ENCODE results near the gene PLEKHA6. TPM values are rescaled to one million over a fixed set of nuclear protein-coding genes. Genes with fewer than 3 reads are reported as not detected.

The PLEKHA6 gene
- total RNA-seq, 1 experiment from 2014 or later: 2.1 TPM

DNA sequence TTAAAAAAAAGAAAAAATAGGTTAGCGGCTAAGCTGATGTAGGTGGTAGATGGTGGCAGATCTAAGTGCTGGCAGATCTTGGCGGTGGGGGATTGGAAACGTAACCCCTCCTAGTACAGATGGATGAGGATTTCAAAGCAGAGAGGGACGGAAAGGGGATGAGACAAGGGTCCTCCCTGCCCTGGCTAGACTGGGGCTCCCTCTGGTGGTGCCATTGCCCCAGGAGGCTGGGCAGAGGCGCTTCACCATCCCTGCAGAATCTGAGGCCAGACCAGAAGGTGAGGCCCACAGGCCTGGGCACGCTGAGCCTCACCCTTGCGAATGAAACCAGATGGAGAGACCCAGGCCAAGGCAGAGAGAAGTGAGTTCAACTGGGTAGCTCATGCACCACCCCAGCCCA is 7.0 kb upstream of the PLEKHA6 start:
- no peak overlapping the region for H2AK5ac ChIP-seq (ENCODE audit: insufficient read length, low read length)
- no peaks in the 10 kb centered on the region for H3K9me3 Mint-ChIP-seq
- DNase-seq: peak; percentile 71

More for the DNA sequence above, 7.0 kb upstream of the PLEKHA6 start:
- H3K79me1 ChIP-seq (ENCODE audit: insufficient read depth, low read depth, low read length, poor library complexity, severe bottlenecking): no peaks in the 10 kb centered on the region
- no peaks in the 10 kb centered on the region for H3K27me3 ChIP-seq (ENCODE audit: insufficient read depth, low read length)
- no peak overlapping the region for H2BK12ac ChIP-seq (ENCODE audit: insufficient read length, low read depth, low read length)
- no peak overlapping the region for H3K27ac ChIP-seq (ENCODE audit: insufficient read length, low read depth, low read length)
- H2BK15ac ChIP-seq (ENCODE audit: low read depth, low read length): no peak overlapping the region
- Mint-ChIP-seq H3K36me3 (ENCODE audit: insufficient read depth in 1 of 3, low read depth in 3 of 3) (no peaks in the 10 kb centered on the region), H3K4me3 (no peak overlapping the region), H3K27ac (no peak overlapping the region), H3K27me3 (ENCODE audit: low read depth) (peaks cover 37% of the 10 kb centered on the region), H3K4me1 (peaks cover 4 to 5% of the 10 kb centered on the region in 2 experiments)
- no peak overlapping the region for H2BK20ac ChIP-seq (ENCODE audit: low read depth, low read length, poor library complexity, severe bottlenecking)
- H3K4me1 ChIP-seq (ENCODE audit: insufficient read depth, low read length): no peaks in the 10 kb centered on the region
- H3K4ac ChIP-seq (ENCODE audit: low read depth, low read length): no peak overlapping the region
- H3K9ac ChIP-seq (ENCODE audit: extremely low read depth, insufficient read length, low read length): no peak overlapping the region
- no peaks in the 10 kb centered on the region for H3K79me2 ChIP-seq (ENCODE audit: insufficient read depth, low read length)
- WGBS (ENCODE audit: extremely low coverage, insufficient read length, low lambda C conversion rate): no CpG with 5 or more reads among the region's 7 CpGs
- no peak overlapping the region for H3K4me2 ChIP-seq (ENCODE audit: insufficient read depth, insufficient read length, low read length)
- TF ChIP-seq, protein P1, sequence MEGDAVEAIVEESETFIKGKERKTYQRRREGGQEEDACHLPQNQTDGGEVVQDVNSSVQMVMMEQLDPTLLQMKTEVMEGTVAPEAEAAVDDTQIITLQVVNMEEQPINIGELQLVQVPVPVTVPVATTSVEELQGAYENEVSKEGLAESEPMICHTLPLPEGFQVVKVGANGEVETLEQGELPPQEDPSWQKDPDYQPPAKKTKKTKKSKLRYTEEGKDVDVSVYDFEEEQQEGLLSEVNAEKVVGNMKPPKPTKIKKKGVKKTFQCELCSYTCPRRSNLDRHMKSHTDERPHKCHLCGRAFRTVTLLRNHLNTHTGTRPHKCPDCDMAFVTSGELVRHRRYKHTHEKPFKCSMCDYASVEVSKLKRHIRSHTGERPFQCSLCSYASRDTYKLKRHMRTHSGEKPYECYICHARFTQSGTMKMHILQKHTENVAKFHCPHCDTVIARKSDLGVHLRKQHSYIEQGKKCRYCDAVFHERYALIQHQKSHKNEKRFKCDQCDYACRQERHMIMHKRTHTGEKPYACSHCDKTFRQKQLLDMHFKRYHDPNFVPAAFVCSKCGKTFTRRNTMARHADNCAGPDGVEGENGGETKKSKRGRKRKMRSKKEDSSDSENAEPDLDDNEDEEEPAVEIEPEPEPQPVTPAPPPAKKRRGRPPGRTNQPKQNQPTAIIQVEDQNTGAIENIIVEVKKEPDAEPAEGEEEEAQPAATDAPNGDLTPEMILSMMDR (conservative IDR thresholded peaks at IDR 0.05): peak; percentile 76
- H3K18ac ChIP-seq (ENCODE audit: insufficient read length, low read depth, low read length): no peak overlapping the region
- H3K23ac ChIP-seq (ENCODE audit: insufficient read length, low read depth, low read length): no peak overlapping the region
- no peaks in the 10 kb centered on the region for H3K23me2 ChIP-seq (ENCODE audit: insufficient read length, low read depth, low read length, poor library complexity, severe bottlenecking)
- no peaks in the 10 kb centered on the region for H3K9me3 ChIP-seq (ENCODE audit: control insufficient read depth, low read depth, low read length)
- H4K91ac ChIP-seq (ENCODE audit: insufficient read length, low read depth, low read length): no peak overlapping the region
- no peak overlapping the region for H3K56ac ChIP-seq (ENCODE audit: insufficient read length, low read depth, low read length)
- no peak overlapping the region for H4K8ac ChIP-seq (replicated peaks; ENCODE audit: insufficient read length, low read depth, low read length)
- no peak overlapping the region for H2BK120ac ChIP-seq (ENCODE audit: low read depth, low read length, poor library complexity, severe bottlenecking)
- H4K5ac ChIP-seq (ENCODE audit: insufficient read length, low read depth, low read length): no peak overlapping the region
- no peak overlapping the region for H2BK5ac ChIP-seq (ENCODE audit: insufficient read length, low read length)
- no peak overlapping the region for H2AFZ ChIP-seq (ENCODE audit: low read length)
- H3K14ac ChIP-seq (ENCODE audit: insufficient read depth, low read length): no peak overlapping the region
- H4K20me1 ChIP-seq (ENCODE audit: control insufficient read depth, insufficient read depth, insufficient read length): no peaks in the 10 kb centered on the region
- H3T11ph ChIP-seq (ENCODE audit: low read length): no peak overlapping the region
